Measurements from ENCODE around the gene FADD.

FADD gene

GRCh38 chr11:70250876-70251658, 48.0 kb downstream of the FADD start:
- WGBS (ENCODE audit: insufficient coverage, insufficient read length), result no CpG with 5 or more reads among the region's 16 CpGs

GRCh38 chr11:70251659-70252321, 48.7 kb downstream of the FADD start:
- Histone ChIP-seq H3K4me3 (ENCODE audit: low read length) (no peak overlapping the region), H3K27ac (ENCODE audit: low read length) (no peak overlapping the region), H3K9me3 (ENCODE audit: control insufficient read depth, insufficient read depth, low read length) (no peaks in the 10 kb centered on the region), H3K27me3 (ENCODE audit: control insufficient read depth, insufficient read depth, low read length) (no peaks in the 10 kb centered on the region), H3K4me1 (ENCODE audit: control insufficient read depth, insufficient read depth, low read length) (no peaks in the 10 kb centered on the region), H3K36me3 (ENCODE audit: control insufficient read depth, insufficient read depth, low read length) (no peaks in the 10 kb centered on the region)
- DNase-seq (ENCODE audit: low read depth, low spot score), result no peak
- WGBS (ENCODE audit: insufficient coverage, insufficient read length), result no CpG with 5 or more reads among the region's 21 CpGs

More at GRCh38 chr11:70250876-70251658, 48.0 kb downstream of the FADD start:
- Histone ChIP-seq H3K4me3 (ENCODE audit: low read length) (no peak overlapping the region), H3K4me1 (ENCODE audit: control insufficient read depth, insufficient read depth, low read length) (no peaks in the 10 kb centered on the region), H3K27ac (ENCODE audit: low read length) (no peak overlapping the region), H3K9me3 (ENCODE audit: control insufficient read depth, insufficient read depth, low read length) (no peaks in the 10 kb centered on the region), H3K36me3 (ENCODE audit: control insufficient read depth, insufficient read depth, low read length) (no peaks in the 10 kb centered on the region), H3K27me3 (ENCODE audit: control insufficient read depth, insufficient read depth, low read length) (no peaks in the 10 kb centered on the region)
- no peak for DNase-seq (ENCODE audit: low read depth, low spot score)

GRCh38 chr11:70252844-70253243, 49.7 kb downstream of the FADD start:
- Histone ChIP-seq H3K36me3 (ENCODE audit: control insufficient read depth, insufficient read depth, low read length) (no peaks in the 10 kb centered on the region), H3K4me3 (ENCODE audit: low read length) (no peak overlapping the region), H3K27me3 (ENCODE audit: control insufficient read depth, insufficient read depth, low read length) (no peaks in the 10 kb centered on the region), H3K9me3 (ENCODE audit: control insufficient read depth, insufficient read depth, low read length) (no peaks in the 10 kb centered on the region), H3K4me1 (ENCODE audit: control insufficient read depth, insufficient read depth, low read length) (no peaks in the 10 kb centered on the region), H3K27ac (ENCODE audit: low read length) (no peak overlapping the region)
- DNase-seq (ENCODE audit: low read depth, low spot score), result no peak
- no CpG with 5 or more reads among the region's 12 CpGs for WGBS (ENCODE audit: insufficient coverage, insufficient read length)

- no peak for DNase-seq (ENCODE audit: low read depth, low spot score)
- Histone ChIP-seq H3K36me3 (ENCODE audit: control insufficient read depth, insufficient read depth, low read length) (no peaks in the 10 kb centered on the region), H3K4me1 (ENCODE audit: control insufficient read depth, insufficient read depth, low read length) (no peaks in the 10 kb centered on the region), H3K27ac (ENCODE audit: low read length) (no peak overlapping the region), H3K9me3 (ENCODE audit: control insufficient read depth, insufficient read depth, low read length) (no peaks in the 10 kb centered on the region), H3K27me3 (ENCODE audit: control insufficient read depth, insufficient read depth, low read length) (no peaks in the 10 kb centered on the region), H3K4me3 (ENCODE audit: low read length) (no peak overlapping the region)
- WGBS (ENCODE audit: insufficient coverage, insufficient read length), result no CpG with 5 or more reads among the region's 12 CpGs
Measured at GRCh38 chr11:70255477-70256116, 52.5 kb downstream of the FADD start.
